Measurements from ENCODE around the gene STXBP3. TPM values are rescaled to one million over a fixed set of nuclear protein-coding genes. Genes with fewer than 3 reads are reported as not detected.

STXBP3 gene
- total RNA-seq, 3 donors from 2014 or later = 50.8 to 71.4 (median 66.1) TPM

- no peaks in the 10 kb centered on the region for H3K4me1 ChIP-seq (ENCODE audit: low read depth)
- H3K4me3 ChIP-seq = no peak overlapping the region
- no peak for TF ChIP-seq CTCF (IDR thresholded peaks at IDR 0.05)
- DNase-seq = no peak
- no peaks in the 10 kb centered on the region for H3K36me3 ChIP-seq (ENCODE audit: low read depth)
- peak; percentile 20 for ATAC-seq
- no peaks in the 10 kb centered on the region for H3K9me3 ChIP-seq
- intact Hi-C loops (cut with DNase I, micrococcal nuclease) = no loop called here
Observed at GRCh38 chr1:108704496-108704895, 42.0 kb upstream of the STXBP3 start.

GRCh38 chr1:108706643-108707042 is 39.8 kb upstream of the STXBP3 start:
- intact Hi-C loops (cut with DNase I, micrococcal nuclease) = no loop called here
- Histone ChIP-seq H3K4me3 (no peak overlapping the region), H3K36me3 (ENCODE audit: low read depth) (no peaks in the 10 kb centered on the region), H3K9me3 (no peaks in the 10 kb centered on the region), H3K4me1 (ENCODE audit: low read depth) (no peaks in the 10 kb centered on the region)
- no peak for TF ChIP-seq CTCF (IDR thresholded peaks at IDR 0.05)
- ATAC-seq (no peak), DNase-seq (no peak)

- intact Hi-C loops (cut with DNase I, micrococcal nuclease) = no loop called here
- no peak for TF ChIP-seq CTCF (IDR thresholded peaks at IDR 0.05)
Observed at GRCh38 chr1:108708691-108709660, 37.5 kb upstream of the STXBP3 start.

GRCh38 chr1:108712606-108713150 is 33.8 kb upstream of the STXBP3 start, which contains the start of gene FNDC7:
FNDC7 (plus strand) TSS chr1:108712908; CDS start chr1:108712934, 26 bp downstream.
- Histone ChIP-seq H3K4me1 (ENCODE audit: low read depth) (no peaks in the 10 kb centered on the region), H3K9me3 (no peaks in the 10 kb centered on the region), H3K36me3 (ENCODE audit: low read depth) (no peaks in the 10 kb centered on the region), H3K4me3 (no peak within 1 kb of the TSS)
- no peak for TF ChIP-seq CTCF (IDR thresholded peaks at IDR 0.05)
- ATAC-seq = no peak
- DNase-seq = no peak
- intact Hi-C loops (cut with DNase I, micrococcal nuclease) = no loop called here

More at GRCh38 chr1:108708691-108709660, 37.5 kb upstream of the STXBP3 start:
- DNase-seq (peak in 2 of 3 donors; percentile 52 to 57), ATAC-seq (peak; percentile 53)
- H3K9me3 ChIP-seq = no peaks in the 10 kb centered on the region
- H3K4me1 ChIP-seq (ENCODE audit: low read depth) = no peaks in the 10 kb centered on the region
- no peak overlapping the region for H3K4me3 ChIP-seq
- H3K36me3 ChIP-seq (ENCODE audit: low read depth) = no peaks in the 10 kb centered on the region

- DNase-seq (no peak), ATAC-seq (no peak)
- no peak for TF ChIP-seq CTCF (IDR thresholded peaks at IDR 0.05)
- intact Hi-C loops (cut with DNase I, micrococcal nuclease) = no loop called here
- Histone ChIP-seq H3K4me3 (no peak overlapping the region), H3K4me1 (ENCODE audit: low read depth) (no peaks in the 10 kb centered on the region), H3K9me3 (no peaks in the 10 kb centered on the region), H3K36me3 (ENCODE audit: low read depth) (no peaks in the 10 kb centered on the region)
Observed at GRCh38 chr1:108715932-108716331, 30.5 kb upstream of the STXBP3 start.

All from mucosa of descending colon (tissue), 3 donors.